ENCODE data around the gene IPO11.
"Not testable (repeated sequence)": the region's sequence is repeated elsewhere in the genome, so short reads cannot be mapped to it uniquely, and the experiment has no call there.

Gene IPO11

GRCh38 chr5:62520812-62521211 lies 108.2 kb downstream of the IPO11 start:
- DNase-seq: not testable (repeated sequence)

GRCh38 chr5:62521319-62521718 lies 108.8 kb downstream of the IPO11 start:
- DNase-seq: no peak

DNA sequence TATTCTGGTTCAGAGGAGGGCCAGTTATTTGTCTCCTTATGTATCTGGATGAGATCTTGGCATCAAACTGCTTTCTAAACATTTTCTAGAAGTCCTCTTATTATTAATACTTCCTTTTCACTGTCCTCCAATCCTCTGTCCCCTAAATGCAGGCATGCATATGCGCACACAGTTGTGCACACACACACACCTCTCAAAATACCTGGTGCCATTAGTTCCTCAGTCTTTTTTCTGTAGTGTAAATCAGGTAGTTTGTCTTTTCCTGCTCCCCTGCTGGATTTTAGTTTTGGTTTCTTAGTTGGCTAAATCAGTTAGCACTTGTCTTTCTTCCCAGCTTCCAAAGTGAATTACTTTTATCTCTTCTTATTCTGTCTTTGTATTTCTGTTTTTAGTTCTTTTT lies 110.2 kb downstream of the IPO11 start:
- no peak for DNase-seq

DNA sequence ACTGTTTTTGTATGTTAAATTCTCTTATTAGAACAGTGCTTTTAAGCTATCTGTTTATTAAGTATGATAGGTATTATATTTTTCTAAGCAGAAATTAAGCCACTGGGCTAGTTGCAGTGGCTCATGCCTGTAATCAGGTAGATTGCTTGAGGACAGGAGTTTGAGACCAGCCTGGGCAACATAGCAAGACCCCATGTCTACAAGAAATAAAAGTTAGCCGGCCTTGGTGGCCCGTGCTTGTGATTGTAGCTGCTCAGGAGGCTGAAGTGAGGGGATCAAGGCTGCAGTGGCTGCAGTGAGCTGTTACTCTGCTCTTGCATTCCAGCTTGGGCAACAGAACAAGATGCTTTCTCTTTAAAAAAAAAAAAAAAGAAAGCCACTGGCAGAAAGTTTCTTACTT lies 121.0 kb downstream of the IPO11 start:
- DNase-seq: no peak

GRCh38 chr5:62534461-62535236 lies 122.1 kb downstream of the IPO11 start:
- DNase-seq: no peak

GRCh38 chr5:62536232-62536631 lies 123.7 kb downstream of the IPO11 start:
- DNase-seq: no peak

- DNase-seq: no peak
Observed at GRCh38 chr5:62536783-62537182, 124.2 kb downstream of the IPO11 start.

- no peak for DNase-seq
Observed at GRCh38 chr5:62538017-62538942, 125.7 kb downstream of the IPO11 start.

DNA sequence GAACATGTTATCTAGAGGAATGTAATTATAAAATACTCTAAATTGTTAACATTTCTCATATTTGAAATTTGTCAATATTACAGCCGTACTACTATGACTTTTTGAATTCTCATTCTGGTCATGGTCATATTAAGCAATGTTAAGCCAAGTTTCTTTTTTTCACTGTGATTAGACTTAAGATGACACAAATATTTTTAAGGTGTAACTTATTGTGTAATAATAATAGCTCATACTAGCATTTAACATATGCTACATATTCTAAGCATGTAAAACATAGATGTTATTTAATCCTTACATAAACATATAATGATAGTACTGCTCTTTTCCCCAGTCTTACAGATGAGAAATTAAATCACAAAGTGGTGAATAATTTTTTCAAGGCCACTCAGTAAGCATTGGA lies 130.2 kb downstream of the IPO11 start:
- DNase-seq: no peak

- DNase-seq: no peak
Observed at GRCh38 chr5:62547945-62548630, 135.5 kb downstream of the IPO11 start.

DNA sequence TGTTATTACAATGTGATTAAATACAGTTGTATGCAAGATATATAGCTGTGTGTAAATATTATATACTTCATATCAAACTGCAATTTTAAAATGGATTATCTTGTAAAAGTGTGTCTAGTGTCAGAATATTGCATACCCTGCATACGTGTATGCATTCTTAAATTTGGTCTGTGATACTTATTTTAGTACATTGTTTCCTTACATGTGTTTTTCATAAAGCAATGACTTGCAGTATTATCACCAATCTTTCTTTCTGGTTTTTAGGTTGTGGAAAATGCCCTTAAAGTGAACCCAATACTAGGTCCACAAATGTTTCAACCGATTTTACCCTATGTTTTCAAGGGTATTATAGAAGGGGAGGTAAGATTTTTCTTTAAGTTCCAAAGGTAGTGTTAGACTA lies 137.5 kb downstream of the IPO11 start:
- no peak for DNase-seq

DNA sequence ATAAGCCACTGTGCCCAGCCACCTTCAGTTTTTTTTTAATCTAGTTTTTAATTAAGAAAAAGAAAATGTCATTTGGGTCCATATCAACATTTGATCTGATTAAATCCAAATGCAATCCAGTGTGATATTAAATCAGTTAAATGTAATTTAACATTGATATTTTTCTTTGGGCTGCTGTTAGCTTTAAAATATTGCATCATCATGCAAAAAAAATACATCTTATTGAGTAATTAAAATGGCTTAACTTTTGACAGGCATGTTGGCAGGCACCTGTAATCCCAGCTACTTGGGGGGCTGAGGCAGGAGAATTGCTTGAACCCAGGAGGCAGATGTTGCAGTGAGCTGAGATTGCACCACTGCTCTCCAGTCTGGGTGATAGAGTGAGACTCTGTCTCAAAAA lies 143.4 kb downstream of the IPO11 start:
- DNase-seq: no peak

DNA sequence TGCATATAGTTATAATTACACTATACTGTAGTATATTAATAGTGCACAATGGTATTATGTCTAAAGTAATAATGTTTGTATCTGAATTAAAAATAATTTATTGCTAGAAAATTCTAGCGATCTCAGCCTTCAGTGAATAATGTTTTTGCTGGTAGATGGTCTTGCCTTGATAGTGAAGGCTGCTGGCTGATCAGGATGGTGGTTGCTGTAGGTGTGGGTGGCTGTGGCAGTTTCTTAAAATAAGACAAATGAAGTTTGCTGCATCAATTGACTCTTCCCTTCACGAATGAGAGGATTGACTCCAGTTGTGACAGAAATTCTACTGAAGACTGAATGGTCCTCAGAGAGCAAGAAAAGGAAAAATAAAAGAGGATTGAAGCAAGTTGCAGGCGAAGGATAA lies 146.4 kb downstream of the IPO11 start:
- no peak for DNase-seq

DNA sequence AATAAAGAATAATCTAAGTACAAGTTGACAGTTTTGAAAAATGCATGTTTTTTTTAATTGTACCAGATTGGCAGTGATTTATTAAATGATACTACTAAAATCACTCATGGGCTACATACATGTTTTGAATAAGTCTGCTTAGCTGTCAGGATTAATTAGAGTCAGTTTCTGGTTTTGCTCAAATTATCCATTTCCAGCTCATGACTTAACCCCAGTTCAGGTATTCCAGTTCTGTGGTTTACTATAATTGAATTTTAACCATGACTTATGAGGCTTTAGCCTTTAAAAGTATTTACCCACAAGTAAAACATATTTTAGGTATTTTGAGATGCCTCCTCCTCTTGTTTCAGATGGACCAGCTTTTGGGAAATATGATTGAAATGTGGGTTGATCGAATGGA lies 148.2 kb downstream of the IPO11 start:
- DNase-seq: no peak

GRCh38 chr5:62561896-62562295 lies 149.3 kb downstream of the IPO11 start:
- no peak for DNase-seq

- no peak for DNase-seq
Observed at GRCh38 chr5:62562867-62563266, 150.3 kb downstream of the IPO11 start.

DNA sequence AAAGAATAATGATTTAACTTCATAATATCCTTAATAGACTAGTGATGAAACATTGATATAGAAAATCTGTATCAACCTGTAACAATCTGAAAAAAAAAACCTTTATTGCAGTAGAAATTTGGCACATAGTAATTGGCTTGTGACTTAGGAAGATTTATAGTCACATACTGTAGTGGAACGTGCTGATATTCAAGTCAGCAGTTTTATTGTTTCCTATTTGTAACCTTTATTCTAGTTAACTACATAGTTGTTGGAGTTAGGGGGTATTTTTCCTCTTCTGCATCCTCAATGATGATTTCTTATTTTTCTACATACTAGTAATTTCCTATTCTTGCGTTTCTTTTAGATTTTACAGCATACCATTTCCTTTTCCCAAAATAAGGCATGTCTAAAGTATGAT lies 151.5 kb downstream of the IPO11 start:
- DNase-seq: no peak

GRCh38 chr5:62565740-62566139 lies 153.2 kb downstream of the IPO11 start:
- DNase-seq: not testable (repeated sequence)

DNA sequence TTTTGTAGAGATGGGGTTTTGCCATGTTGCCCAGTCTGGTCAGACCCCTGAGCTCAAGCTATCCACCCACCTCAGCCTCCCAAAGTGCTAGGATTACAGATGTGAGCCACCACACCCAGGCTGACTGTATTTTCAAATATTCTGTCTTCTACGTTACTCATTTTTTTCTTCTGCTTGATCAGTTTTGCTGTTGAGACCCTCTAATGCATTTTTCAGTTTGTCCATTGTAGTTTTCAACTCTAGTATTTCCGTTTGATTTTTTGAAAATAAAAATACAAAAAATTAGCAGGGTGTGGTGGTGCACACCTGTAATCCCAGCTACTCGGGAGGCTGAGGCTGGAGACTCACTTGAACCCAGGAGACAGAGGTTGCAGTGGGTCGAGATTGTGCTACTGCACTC lies 155.6 kb downstream of the IPO11 start:
- DNase-seq: no peak

DNA sequence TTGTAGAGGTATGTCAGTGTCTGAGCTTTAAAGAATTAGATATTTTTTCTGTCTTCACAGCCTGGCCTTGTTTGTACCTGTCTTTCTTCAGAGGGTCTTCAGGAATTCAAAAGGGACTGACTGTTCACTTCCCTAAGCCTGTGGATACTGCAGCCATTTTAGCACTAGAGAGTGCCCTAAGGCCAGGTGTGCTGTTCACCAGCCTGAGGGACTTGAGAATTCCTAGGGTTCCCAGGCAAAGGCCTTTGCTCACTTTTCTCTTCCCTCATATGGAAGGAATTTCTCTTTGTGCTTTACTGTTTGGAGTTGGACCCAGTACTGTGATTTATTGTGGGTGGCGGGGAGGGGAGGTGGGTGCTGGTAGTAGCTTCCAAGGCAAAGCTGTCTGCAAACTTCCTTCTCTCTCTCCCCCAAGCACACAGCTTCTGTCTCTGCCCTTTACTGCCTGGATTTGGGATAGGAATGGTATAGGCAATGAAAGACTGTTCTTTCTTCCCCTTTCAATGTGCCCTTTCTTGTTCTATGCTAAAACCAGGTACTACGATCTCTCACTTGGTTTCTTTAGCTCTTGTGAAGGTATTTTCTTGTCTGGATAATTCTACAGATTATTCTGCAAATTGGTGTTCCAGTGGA lies 156.4 kb downstream of the IPO11 start:
- DNase-seq: no peak

GRCh38 chr5:62569470-62569869 lies 156.9 kb downstream of the IPO11 start:
- DNase-seq: no peak

- DNase-seq: no peak
Observed at GRCh38 chr5:62572918-62573514, 160.5 kb downstream of the IPO11 start.

DNA sequence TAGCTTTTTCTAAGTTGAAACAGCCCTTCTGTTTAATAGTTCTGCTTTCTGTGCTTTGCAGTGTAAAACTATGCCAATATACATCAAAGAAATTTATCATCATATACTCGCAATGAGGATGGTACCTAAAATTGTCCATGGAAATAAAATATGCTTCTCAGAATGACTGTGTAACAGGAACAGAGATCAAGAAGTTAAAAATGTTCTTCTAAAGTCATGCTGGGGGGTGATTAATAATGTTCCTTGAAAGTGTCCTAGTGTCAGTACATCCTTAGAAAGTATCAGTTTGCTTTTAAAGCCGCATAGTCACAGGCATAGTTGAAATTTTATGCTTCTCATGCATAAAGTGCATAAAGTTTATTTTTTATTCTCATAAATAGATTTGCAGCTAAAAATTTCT lies 162.0 kb downstream of the IPO11 start:
- no peak for DNase-seq

All from NCI-H1417 (cell line).